ENCODE data around the gene MTREX.

DNA sequence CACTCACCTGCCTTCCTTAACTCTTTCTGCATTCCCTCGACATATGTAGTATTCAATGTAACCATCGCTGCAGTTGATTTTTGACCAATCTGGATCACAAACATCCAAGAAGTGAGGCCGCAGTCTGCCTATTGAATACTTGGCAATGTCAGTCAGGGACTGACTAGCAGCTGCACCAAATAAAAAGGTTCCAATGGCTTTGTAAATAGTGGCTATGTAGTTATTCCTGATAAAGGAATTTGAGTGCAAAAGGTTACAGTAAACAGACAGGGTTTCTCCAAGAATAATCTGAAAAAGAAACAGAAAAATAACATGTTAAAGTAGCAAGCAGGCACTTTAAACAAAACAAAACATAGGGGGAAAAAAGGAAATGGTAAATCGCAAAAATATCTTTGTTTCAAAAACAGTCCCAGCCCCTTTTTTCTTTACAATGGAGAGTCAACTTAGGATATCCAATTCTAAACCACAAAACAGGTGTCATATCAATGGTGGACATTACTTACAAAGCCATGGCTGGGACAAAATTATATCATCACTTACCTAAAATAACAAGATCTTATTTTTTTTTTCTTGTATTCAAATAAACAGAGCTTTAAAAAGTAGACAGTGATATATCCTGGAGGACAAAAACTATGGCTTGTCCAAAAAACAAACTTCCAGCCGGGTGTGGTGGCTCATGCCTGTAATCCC lies 160.2 kb downstream of the MTREX start:
- TF ChIP-seq, protein P1, sequence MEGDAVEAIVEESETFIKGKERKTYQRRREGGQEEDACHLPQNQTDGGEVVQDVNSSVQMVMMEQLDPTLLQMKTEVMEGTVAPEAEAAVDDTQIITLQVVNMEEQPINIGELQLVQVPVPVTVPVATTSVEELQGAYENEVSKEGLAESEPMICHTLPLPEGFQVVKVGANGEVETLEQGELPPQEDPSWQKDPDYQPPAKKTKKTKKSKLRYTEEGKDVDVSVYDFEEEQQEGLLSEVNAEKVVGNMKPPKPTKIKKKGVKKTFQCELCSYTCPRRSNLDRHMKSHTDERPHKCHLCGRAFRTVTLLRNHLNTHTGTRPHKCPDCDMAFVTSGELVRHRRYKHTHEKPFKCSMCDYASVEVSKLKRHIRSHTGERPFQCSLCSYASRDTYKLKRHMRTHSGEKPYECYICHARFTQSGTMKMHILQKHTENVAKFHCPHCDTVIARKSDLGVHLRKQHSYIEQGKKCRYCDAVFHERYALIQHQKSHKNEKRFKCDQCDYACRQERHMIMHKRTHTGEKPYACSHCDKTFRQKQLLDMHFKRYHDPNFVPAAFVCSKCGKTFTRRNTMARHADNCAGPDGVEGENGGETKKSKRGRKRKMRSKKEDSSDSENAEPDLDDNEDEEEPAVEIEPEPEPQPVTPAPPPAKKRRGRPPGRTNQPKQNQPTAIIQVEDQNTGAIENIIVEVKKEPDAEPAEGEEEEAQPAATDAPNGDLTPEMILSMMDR (tag by site-specific recombination; IDR thresholded peaks at IDR 0.05): no peak
- TF ChIP-seq, protein P2, sequence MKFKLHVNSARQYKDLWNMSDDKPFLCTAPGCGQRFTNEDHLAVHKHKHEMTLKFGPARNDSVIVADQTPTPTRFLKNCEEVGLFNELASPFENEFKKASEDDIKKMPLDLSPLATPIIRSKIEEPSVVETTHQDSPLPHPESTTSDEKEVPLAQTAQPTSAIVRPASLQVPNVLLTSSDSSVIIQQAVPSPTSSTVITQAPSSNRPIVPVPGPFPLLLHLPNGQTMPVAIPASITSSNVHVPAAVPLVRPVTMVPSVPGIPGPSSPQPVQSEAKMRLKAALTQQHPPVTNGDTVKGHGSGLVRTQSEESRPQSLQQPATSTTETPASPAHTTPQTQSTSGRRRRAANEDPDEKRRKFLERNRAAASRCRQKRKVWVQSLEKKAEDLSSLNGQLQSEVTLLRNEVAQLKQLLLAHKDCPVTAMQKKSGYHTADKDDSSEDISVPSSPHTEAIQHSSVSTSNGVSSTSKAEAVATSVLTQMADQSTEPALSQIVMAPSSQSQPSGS (tag by site-specific recombination; IDR thresholded peaks at IDR 0.05; ENCODE audit: low read depth): no peak
- no peak for TF ChIP-seq GLIS2 (tag by site-specific recombination; IDR thresholded peaks at IDR 0.05)
- no peak for TF ChIP-seq YY1 (tag by site-specific recombination; IDR thresholded peaks at IDR 0.05)
- TF ChIP-seq KLF16 (tag by site-specific recombination; IDR thresholded peaks at IDR 0.05): no peak
- no peak for TF ChIP-seq ZNF623 (tag by site-specific recombination; IDR thresholded peaks at IDR 0.05)
- no peak for TF ChIP-seq ZNF146 (tag by site-specific recombination; IDR thresholded peaks at IDR 0.05)
